ENCODE results near the gene PDE6G.

Gene PDE6G

GRCh38 chr17:81607431-81607830 lies 48.9 kb downstream of the PDE6G start:
- H3K4me3 ChIP-seq (ENCODE audit: low read depth, low read length): no peak overlapping the region
- DNase-seq (ENCODE audit: low read depth): no peak
- no peak for TF ChIP-seq CTCF (IDR thresholded peaks at IDR 0.05; ENCODE audit: insufficient read depth, low read depth, low read length, missing control alignments)

GRCh38 chr17:81603846-81604610 lies 52.3 kb downstream of the PDE6G start:
- H3K4me3 ChIP-seq (ENCODE audit: low read depth, low read length): no peak overlapping the region
- TF ChIP-seq CTCF (IDR thresholded peaks at IDR 0.05; ENCODE audit: insufficient read depth, low read depth, low read length, missing control alignments): no peak
- no peak for DNase-seq (ENCODE audit: low read depth)

- H3K4me3 ChIP-seq (ENCODE audit: low read depth, low read length): no peak overlapping the region
- peak; percentile 79 for DNase-seq (ENCODE audit: low read depth)
- peak; percentile 77 for TF ChIP-seq CTCF (IDR thresholded peaks at IDR 0.05; ENCODE audit: insufficient read depth, low read depth, low read length, missing control alignments)
Measured at GRCh38 chr17:81601525-81602120, 54.7 kb downstream of the PDE6G start.

All from GM12865 (cell line).